Natural killer cell (primary cell): Measurements from ENCODE around the gene APOL1. TPM values are rescaled to one million over a fixed set of nuclear protein-coding genes. Genes with fewer than 3 reads are reported as not detected.
A peak's percentile ranks its signal among the peaks of the same experiment; 100 is the strongest.

Experiments used
- ATAC-seq, 3 donors: fragments of 150-1000 bp in 2 of 3; fragments of 200-7000 bp in 1 of 3; cut with Tn5 transposase; 1 replicate in 1 of 3; 2 replicates in 2 of 3; pipeline ENCODE4 v1.10.0; 2021; ENCODE audit warnings: mild to moderate bottlenecking in 2 of 3, moderate library complexity in 2 of 3
- DNase-seq, 2 donors: peaks; one replicate each; pipeline versions ENCODE4 v3.0.0 to v3.0.0-alpha.2; 2013 to 2021; ENCODE audit warnings: mixed read lengths in 1 of 2
- H3K27ac ChIP-seq: one replicate; pipeline ENCODE4 v1.5.1; 2013; ENCODE audit warnings: mild to moderate bottlenecking, low read length
- H3K27me3 ChIP-seq: one replicate; pipeline ENCODE4 v1.6.1; 2013; ENCODE audit warnings: low read length; ENCODE audit not compliant: control insufficient read depth, insufficient read depth
- H3K36me3 ChIP-seq: one replicate; pipeline ENCODE4 v1.6.1; 2013; ENCODE audit warnings: low read length; ENCODE audit not compliant: control insufficient read depth, insufficient read depth
- H3K4me1 ChIP-seq: one replicate; pipeline ENCODE4 v1.6.1; 2013; ENCODE audit warnings: low read length; ENCODE audit not compliant: control insufficient read depth, insufficient read depth
- H3K4me3 ChIP-seq: one replicate; pipeline ENCODE4 v1.5.1; 2013; ENCODE audit warnings: low read length
- H3K9me3 ChIP-seq: one replicate; pipeline ENCODE4 v1.6.1; 2013; ENCODE audit warnings: low read length; ENCODE audit not compliant: control insufficient read depth, insufficient read depth
- H3K27ac Mint-ChIP-seq, 2 donors: one replicate each; pipeline ENCODE4 v1.8.0; 2022; ENCODE audit warnings: mild to moderate bottlenecking in 2 of 2, mixed read lengths in 2 of 2, moderate library complexity in 1 of 2
- H3K27me3 Mint-ChIP-seq, 2 donors: one replicate each; pipeline ENCODE4 v1.8.0; 2022; ENCODE audit warnings: low read depth in 2 of 2, mixed read lengths in 2 of 2
- H3K36me3 Mint-ChIP-seq: one replicate; pipeline ENCODE4 v1.8.0; 2022; ENCODE audit warnings: mixed read lengths
- H3K4me1 Mint-ChIP-seq, 2 donors: one replicate each; pipeline ENCODE4 v1.8.0; 2022; ENCODE audit warnings: mixed read lengths in 2 of 2
- H3K4me3 Mint-ChIP-seq: one replicate; pipeline ENCODE4 v1.8.0; 2022; ENCODE audit warnings: mild to moderate bottlenecking, moderate library complexity, mixed read lengths
- H3K9me3 Mint-ChIP-seq, 2 donors: one replicate each; pipeline ENCODE4 v1.8.0; 2022; ENCODE audit warnings: mixed read lengths in 2 of 2
- CTCF ChIP-seq: fragments of 200-600 bp; IDR thresholded peaks from one replicate; pipeline ENCODE4 v1.8.0; 2022; ENCODE audit warnings: antibody characterized with exemption
- WGBS: methylation state at CpG from one replicate; pipeline ENCODE4 v1.1.7; 2013; ENCODE audit warnings: missing lambda C conversion rate; ENCODE audit not compliant: insufficient coverage; 5-methylcytosine and 5-hydroxymethylcytosine counted together
- intact Hi-C: fragments of 100-400 bp; cut with micrococcal nuclease; formaldehyde crosslinking; loops from one replicate; pipeline ENCODE4 v1.14.2; 2022
- total RNA-seq, 4 donors: library from RNA; stranded (reverse); fragments of 120-200 nt in 1 of 4; gene quantifications; one replicate each; pipeline versions ENCODE4 v1.2.3 to v1.2.4, GENCODE V29; 2013 to 2022

The APOL1 gene
- total RNA-seq, 3 donors from 2014 or later (not counting 1 experiment from before 2014, with no cell fraction given) = 39.5 to 51.2 (median 49.6) TPM

GRCh38 chr22:36274531-36274930, 21.6 kb downstream of the APOL1 start:
- WGBS = 88% methylated on average over 5 of the region's 5 CpGs
- H3K4me3 Mint-ChIP-seq = no peak overlapping the region
- ATAC-seq = no peak

GRCh38 chr22:36277482-36278291, 24.8 kb downstream of the APOL1 start:
- peak; percentile 49 to 84 for DNase-seq
- peaks cover 7% of the 10 kb centered on the region for H3K36me3 Mint-ChIP-seq
- WGBS = 40% methylated on average over 17 of the region's 18 CpGs

More at GRCh38 chr22:36274531-36274930, 21.6 kb downstream of the APOL1 start:
- Histone ChIP-seq H3K36me3 (peaks cover 5% of the 10 kb centered on the region), H3K4me3 (no peak overlapping the region), H3K9me3 (no peaks in the 10 kb centered on the region), H3K27ac (no peak overlapping the region), H3K4me1 (peaks cover 10% of the 10 kb centered on the region), H3K27me3 (no peaks in the 10 kb centered on the region)
- no peak for TF ChIP-seq CTCF
- Mint-ChIP-seq H3K27ac (peak overlapping the region in 1 of 2 donors; percentile 19), H3K9me3 (no peaks in the 10 kb centered on the region), H3K36me3 (no peaks in the 10 kb centered on the region), H3K4me1 (peaks cover 12 to 14% of the 10 kb centered on the region in 2 donors), H3K27me3 (no peaks in the 10 kb centered on the region)
- intact Hi-C loops = no loop called here
- DNase-seq = no peak

GRCh38 chr22:36279219-36279666, 26.3 kb downstream of the APOL1 start:
- ATAC-seq = no peak
- no peak for TF ChIP-seq CTCF
- Mint-ChIP-seq H3K4me1 (peaks cover 10 to 12% of the 10 kb centered on the region in 2 donors), H3K4me3 (no peak overlapping the region), H3K27ac (no peak overlapping the region), H3K36me3 (peaks cover 7% of the 10 kb centered on the region), H3K27me3 (no peaks in the 10 kb centered on the region), H3K9me3 (no peaks in the 10 kb centered on the region)
- Histone ChIP-seq H3K27me3 (no peaks in the 10 kb centered on the region), H3K9me3 (no peaks in the 10 kb centered on the region), H3K36me3 (peaks cover 41% of the 10 kb centered on the region), H3K4me1 (peaks cover 10% of the 10 kb centered on the region), H3K27ac (no peak overlapping the region), H3K4me3 (no peak overlapping the region)
- 86% methylated on average over 8 of the region's 8 CpGs for WGBS
- intact Hi-C loops = loop anchor here (5.0 kb wide), 2 partner anchors 42 to 137 kb away; partner anchors contain the start of gene APOL2
- DNase-seq = no peak

More at GRCh38 chr22:36277482-36278291, 24.8 kb downstream of the APOL1 start:
- Mint-ChIP-seq H3K27me3 (no peaks in the 10 kb centered on the region), H3K27ac (peak overlapping the region; percentile 37 to 71), H3K4me1 (peaks cover 10 to 12% of the 10 kb centered on the region in 2 donors), H3K4me3 (no peak overlapping the region), H3K9me3 (no peaks in the 10 kb centered on the region)
- Histone ChIP-seq H3K27me3 (no peaks in the 10 kb centered on the region), H3K4me1 (peaks cover 10% of the 10 kb centered on the region), H3K36me3 (peaks cover 27% of the 10 kb centered on the region), H3K4me3 (no peak overlapping the region), H3K27ac (no peak overlapping the region), H3K9me3 (no peaks in the 10 kb centered on the region)
- intact Hi-C loops = loop anchor here (1.0 to 5.0 kb wide), 3 partner anchors 40 to 135 kb away; partner anchors contain the start of gene APOL2
- ATAC-seq = peak; percentile 74 to 98 (median 84)
- TF ChIP-seq CTCF = peak; percentile 77
